ENCODE measurements around the gene MINPP1.

The MINPP1 gene

DNA sequence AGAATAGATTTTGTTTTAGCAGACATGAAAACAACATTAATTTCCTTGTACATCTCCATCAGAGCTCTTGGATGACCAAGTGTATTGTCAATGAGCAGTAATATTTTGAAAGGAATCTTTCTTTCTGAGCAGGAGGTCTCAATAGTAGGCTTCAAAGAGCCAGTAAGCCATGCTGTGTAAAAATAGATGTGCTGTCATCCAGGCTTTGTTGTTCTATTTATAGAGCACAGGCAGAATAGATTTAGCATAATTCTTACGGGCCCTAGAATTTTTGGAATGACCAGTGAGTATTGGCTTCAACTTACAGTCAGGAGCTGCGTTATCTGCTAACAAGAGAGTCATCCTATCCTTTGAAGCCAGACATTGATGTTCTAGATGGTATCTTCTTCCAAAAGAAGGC is 19.0 kb downstream of the MINPP1 start:
- no peaks in the 10 kb centered on the region for H3K9me3 ChIP-seq (ENCODE audit: control insufficient read depth, insufficient read depth, low read length)
- H4K20me1 ChIP-seq (ENCODE audit: control insufficient read depth, insufficient read depth, low read depth, low read length): no peaks in the 10 kb centered on the region
- no peaks in the 10 kb centered on the region for H3F3A ChIP-seq (ENCODE audit: control insufficient read depth, insufficient read depth)
- H3K27me3 ChIP-seq (ENCODE audit: control insufficient read depth, low read length): no peaks in the 10 kb centered on the region
- no peak for TF ChIP-seq EZH2phosphoT487 (IDR thresholded peaks at IDR 0.05; ENCODE audit: borderline replicate concordance, low read length)
- TF ChIP-seq, protein P1, sequence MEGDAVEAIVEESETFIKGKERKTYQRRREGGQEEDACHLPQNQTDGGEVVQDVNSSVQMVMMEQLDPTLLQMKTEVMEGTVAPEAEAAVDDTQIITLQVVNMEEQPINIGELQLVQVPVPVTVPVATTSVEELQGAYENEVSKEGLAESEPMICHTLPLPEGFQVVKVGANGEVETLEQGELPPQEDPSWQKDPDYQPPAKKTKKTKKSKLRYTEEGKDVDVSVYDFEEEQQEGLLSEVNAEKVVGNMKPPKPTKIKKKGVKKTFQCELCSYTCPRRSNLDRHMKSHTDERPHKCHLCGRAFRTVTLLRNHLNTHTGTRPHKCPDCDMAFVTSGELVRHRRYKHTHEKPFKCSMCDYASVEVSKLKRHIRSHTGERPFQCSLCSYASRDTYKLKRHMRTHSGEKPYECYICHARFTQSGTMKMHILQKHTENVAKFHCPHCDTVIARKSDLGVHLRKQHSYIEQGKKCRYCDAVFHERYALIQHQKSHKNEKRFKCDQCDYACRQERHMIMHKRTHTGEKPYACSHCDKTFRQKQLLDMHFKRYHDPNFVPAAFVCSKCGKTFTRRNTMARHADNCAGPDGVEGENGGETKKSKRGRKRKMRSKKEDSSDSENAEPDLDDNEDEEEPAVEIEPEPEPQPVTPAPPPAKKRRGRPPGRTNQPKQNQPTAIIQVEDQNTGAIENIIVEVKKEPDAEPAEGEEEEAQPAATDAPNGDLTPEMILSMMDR (IDR thresholded peaks at IDR 0.05; ENCODE audit: low read depth, low read length, poor library complexity, severe bottlenecking): no peak
- H3K79me2 ChIP-seq (ENCODE audit: control insufficient read depth, low read length): no peaks in the 10 kb centered on the region
- no peaks in the 10 kb centered on the region for H3K9me2 ChIP-seq (replicated peaks; ENCODE audit: control insufficient read depth, low read length)
- no peak overlapping the region for H3K4me3 ChIP-seq (ENCODE audit: low read length)
- no peaks in the 10 kb centered on the region for H3K36me3 ChIP-seq (ENCODE audit: control insufficient read depth, low read length)
- no peak overlapping the region for H3K27ac ChIP-seq (ENCODE audit: low read depth, low read length)
- no peaks in the 10 kb centered on the region for H3K4me1 ChIP-seq (ENCODE audit: control insufficient read depth, low read length)
- H3K4me2 ChIP-seq (ENCODE audit: low read length): no peak overlapping the region

DNA sequence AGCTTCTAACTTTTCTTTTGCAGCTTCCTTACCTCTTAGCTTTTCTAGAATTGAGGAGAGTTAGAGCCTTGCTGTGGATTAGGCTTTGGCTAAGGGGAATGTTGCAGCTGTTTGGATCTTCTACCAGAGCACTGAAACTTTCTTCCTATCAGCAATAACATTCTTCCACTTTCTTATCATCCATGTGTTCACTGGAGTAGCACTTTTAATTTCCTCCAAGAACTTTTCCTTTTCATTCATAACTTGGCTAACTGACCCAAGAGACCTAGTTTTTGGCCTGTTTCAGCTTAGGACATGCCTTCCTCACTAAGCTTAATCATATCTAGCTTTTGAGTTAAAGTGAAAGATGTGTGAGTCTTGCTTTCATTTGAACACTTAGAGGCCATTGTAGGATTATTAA is 19.6 kb downstream of the MINPP1 start:
- no peaks in the 10 kb centered on the region for H3K4me1 ChIP-seq (ENCODE audit: control insufficient read depth, low read length)
- no peaks in the 10 kb centered on the region for H3K27me3 ChIP-seq (ENCODE audit: control insufficient read depth, low read length)
- H3K9me2 ChIP-seq (replicated peaks; ENCODE audit: control insufficient read depth, low read length): no peaks in the 10 kb centered on the region
- no peaks in the 10 kb centered on the region for H4K20me1 ChIP-seq (ENCODE audit: control insufficient read depth, insufficient read depth, low read depth, low read length)
- no peaks in the 10 kb centered on the region for H3F3A ChIP-seq (ENCODE audit: control insufficient read depth, insufficient read depth)
- H3K4me3 ChIP-seq (ENCODE audit: low read length): no peak overlapping the region
- no peak for TF ChIP-seq EZH2phosphoT487 (IDR thresholded peaks at IDR 0.05; ENCODE audit: borderline replicate concordance, low read length)
- TF ChIP-seq, protein P1 (IDR thresholded peaks at IDR 0.05; ENCODE audit: low read depth, low read length, poor library complexity, severe bottlenecking): no peak
- H3K36me3 ChIP-seq (ENCODE audit: control insufficient read depth, low read length): no peaks in the 10 kb centered on the region
- no peak overlapping the region for H3K4me2 ChIP-seq (ENCODE audit: low read length)
- no peaks in the 10 kb centered on the region for H3K79me2 ChIP-seq (ENCODE audit: control insufficient read depth, low read length)
- H3K27ac ChIP-seq (ENCODE audit: low read depth, low read length): no peak overlapping the region
- H3K9me3 ChIP-seq (ENCODE audit: control insufficient read depth, insufficient read depth, low read length): no peaks in the 10 kb centered on the region

DNA sequence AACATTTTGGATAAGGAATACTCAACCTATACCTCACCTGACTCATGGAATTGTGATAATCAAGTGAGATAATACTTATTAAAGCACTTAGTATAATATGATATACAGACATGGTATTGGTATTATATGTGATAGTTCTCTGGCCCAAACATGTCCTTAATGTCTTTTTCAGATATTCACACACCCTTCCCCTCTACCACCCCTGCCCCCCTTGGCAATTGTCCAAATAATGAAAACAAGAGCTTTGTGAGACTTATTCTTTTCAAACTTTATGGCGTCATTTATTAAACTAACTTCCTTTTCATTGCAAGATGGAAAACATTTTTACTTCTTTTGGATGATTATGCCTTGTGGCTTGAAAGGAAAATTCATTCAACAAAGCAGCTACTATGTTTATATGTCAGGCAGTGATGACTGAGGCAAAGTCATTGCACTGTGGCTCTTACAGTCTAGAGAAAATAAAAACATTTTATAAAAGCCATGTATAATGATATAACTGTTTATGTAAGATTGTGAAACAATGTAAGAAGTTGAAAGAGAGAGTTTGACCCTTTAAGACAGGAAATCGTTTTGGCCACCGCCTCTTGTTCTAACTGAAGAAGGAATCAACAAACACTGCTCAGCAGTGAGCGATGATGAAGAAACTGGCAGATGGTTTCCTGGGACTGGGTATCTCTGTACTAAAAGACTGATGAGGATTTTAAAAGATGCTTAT is 27.4 kb downstream of the MINPP1 start:
- no peaks in the 10 kb centered on the region for H4K20me1 ChIP-seq (ENCODE audit: control insufficient read depth, insufficient read depth, low read depth, low read length)
- no peaks in the 10 kb centered on the region for H3K79me2 ChIP-seq (ENCODE audit: control insufficient read depth, low read length)
- no peak overlapping the region for H3K4me3 ChIP-seq (ENCODE audit: low read length)
- H3K9me2 ChIP-seq (replicated peaks; ENCODE audit: control insufficient read depth, low read length): no peaks in the 10 kb centered on the region
- no peaks in the 10 kb centered on the region for H3K27me3 ChIP-seq (ENCODE audit: control insufficient read depth, low read length)
- H3K4me2 ChIP-seq (ENCODE audit: low read length): no peak overlapping the region
- no peak overlapping the region for H3K27ac ChIP-seq (ENCODE audit: low read depth, low read length)
- H3F3A ChIP-seq (ENCODE audit: control insufficient read depth, insufficient read depth): no peaks in the 10 kb centered on the region
- no peaks in the 10 kb centered on the region for H3K36me3 ChIP-seq (ENCODE audit: control insufficient read depth, low read length)
- no peaks in the 10 kb centered on the region for H3K4me1 ChIP-seq (ENCODE audit: control insufficient read depth, low read length)
- H3K9me3 ChIP-seq (ENCODE audit: control insufficient read depth, insufficient read depth, low read length): no peaks in the 10 kb centered on the region
- TF ChIP-seq, protein P1 (IDR thresholded peaks at IDR 0.05; ENCODE audit: low read depth, low read length, poor library complexity, severe bottlenecking): no peak
- TF ChIP-seq EZH2phosphoT487 (IDR thresholded peaks at IDR 0.05; ENCODE audit: borderline replicate concordance, low read length): no peak
